Activated CD4-positive, alpha-beta memory T cell treated with anti-CD3 and anti-CD28 coated beads for 36 hours (primary cell): ENCODE data around the gene HHAT. TPM values are rescaled to one million over a fixed set of nuclear protein-coding genes. Genes with fewer than 3 reads are reported as not detected.

ENCODE experiments used
- CTCF ChIA-PET: fragments of 350-600 bp; sonication (Branson Sonifier 250); formaldehyde crosslinking; loops from one replicate; lab custom pipeline; 2021; ENCODE audit warnings: antibody characterized with exemption, inconsistent platforms; lab: Charles Lee
- POLR2A ChIA-PET: fragments of 350-600 bp; sonication (Branson Sonifier 250); formaldehyde crosslinking; loops from one replicate; lab custom pipeline; 2021; ENCODE audit warnings: antibody characterized with exemption; lab: Charles Lee
- DNase-seq: peaks from one replicate; pipeline ENCODE4 v3.0.0-alpha.2; 2020
- H3K27ac Mint-ChIP-seq: one replicate; pipeline ENCODE4 v1.8.0; 2021; ENCODE audit warnings: mixed read lengths
- H3K27me3 Mint-ChIP-seq: one replicate; pipeline ENCODE4 v1.8.0; 2021; ENCODE audit warnings: mixed read lengths
- H3K36me3 Mint-ChIP-seq: one replicate; pipeline ENCODE4 v1.8.0; 2021; ENCODE audit warnings: mixed read lengths
- H3K4me1 Mint-ChIP-seq: one replicate; pipeline ENCODE4 v1.8.0; 2021; ENCODE audit warnings: low read depth, mixed read lengths
- H3K4me3 Mint-ChIP-seq: one replicate; pipeline ENCODE4 v1.8.0; 2021; ENCODE audit warnings: mild to moderate bottlenecking, mixed read lengths
- H3K9me3 Mint-ChIP-seq: one replicate; pipeline ENCODE4 v1.8.0; 2021; ENCODE audit warnings: mixed read lengths
- intact Hi-C: fragments of 100-400 bp; cut with micrococcal nuclease; formaldehyde crosslinking; loops from one replicate; pipeline ENCODE4 v1.15.1; 2023
- total RNA-seq, 2 experiments: library from RNA; stranded (reverse); gene quantifications; one replicate each; pipeline ENCODE4 v1.2.3, GENCODE V29; 2021

HHAT gene
- total RNA-seq, 2 experiments from 2014 or later = 1.6 to 1.8 TPM

GRCh38 chr1:210298936-210299335 is 29.8 kb upstream of the HHAT start:
- H3K4me3 Mint-ChIP-seq = no peak overlapping the region
- no peak for DNase-seq
- no peak overlapping the region for H3K27ac Mint-ChIP-seq
- peaks cover 12% of the 10 kb centered on the region for H3K27me3 Mint-ChIP-seq
- POLR2A ChIA-PET = no interaction called here
- no peaks in the 10 kb centered on the region for H3K36me3 Mint-ChIP-seq
- intact Hi-C loops = no loop called here
- H3K9me3 Mint-ChIP-seq = no peaks in the 10 kb centered on the region
- CTCF ChIA-PET = interaction anchor here (0.5 kb wide), 1 partner anchor 439 kb away, joined by 3 read pairs; no protein-coding TSS in a partner anchor
- H3K4me1 Mint-ChIP-seq = no peaks in the 10 kb centered on the region

DNA sequence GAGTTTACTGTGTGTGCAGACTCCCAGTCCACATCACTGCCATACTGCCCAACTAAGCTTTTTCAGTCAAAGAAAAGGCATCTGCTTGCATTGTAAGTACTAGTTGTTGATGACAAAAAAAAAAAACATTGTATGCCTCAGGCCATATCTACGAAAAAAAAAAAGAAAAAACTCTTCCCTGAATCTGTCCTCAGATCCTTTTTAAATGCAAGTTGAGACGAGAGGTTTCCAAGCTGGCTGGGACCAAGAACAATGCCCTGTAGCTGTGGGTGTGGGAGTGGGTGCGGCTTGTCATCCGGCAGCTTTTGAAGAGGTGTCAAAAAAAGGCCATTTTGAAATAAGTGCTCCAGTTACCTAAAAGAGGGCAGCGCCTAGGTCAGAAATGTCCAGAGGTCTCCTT is 29.2 kb upstream of the HHAT start:
- Mint-ChIP-seq H3K4me3 (no peak overlapping the region), H3K36me3 (no peaks in the 10 kb centered on the region), H3K4me1 (no peaks in the 10 kb centered on the region), H3K9me3 (no peaks in the 10 kb centered on the region), H3K27me3 (peaks cover 12% of the 10 kb centered on the region), H3K27ac (no peak overlapping the region)
- ChIA-PET POLR2A (interaction anchor here (0.6 kb wide), 2 partner anchors 330 to 807 kb away, joined by 3 read pairs; no protein-coding TSS in a partner anchor), CTCF (interaction anchor here (0.5 to 0.6 kb wide), 4 partner anchors 46 to 439 kb away, joined by 3 to 5 read pairs (median 4); no protein-coding TSS in a partner anchor)
- intact Hi-C loops = no loop called here
- DNase-seq = no peak

DNA sequence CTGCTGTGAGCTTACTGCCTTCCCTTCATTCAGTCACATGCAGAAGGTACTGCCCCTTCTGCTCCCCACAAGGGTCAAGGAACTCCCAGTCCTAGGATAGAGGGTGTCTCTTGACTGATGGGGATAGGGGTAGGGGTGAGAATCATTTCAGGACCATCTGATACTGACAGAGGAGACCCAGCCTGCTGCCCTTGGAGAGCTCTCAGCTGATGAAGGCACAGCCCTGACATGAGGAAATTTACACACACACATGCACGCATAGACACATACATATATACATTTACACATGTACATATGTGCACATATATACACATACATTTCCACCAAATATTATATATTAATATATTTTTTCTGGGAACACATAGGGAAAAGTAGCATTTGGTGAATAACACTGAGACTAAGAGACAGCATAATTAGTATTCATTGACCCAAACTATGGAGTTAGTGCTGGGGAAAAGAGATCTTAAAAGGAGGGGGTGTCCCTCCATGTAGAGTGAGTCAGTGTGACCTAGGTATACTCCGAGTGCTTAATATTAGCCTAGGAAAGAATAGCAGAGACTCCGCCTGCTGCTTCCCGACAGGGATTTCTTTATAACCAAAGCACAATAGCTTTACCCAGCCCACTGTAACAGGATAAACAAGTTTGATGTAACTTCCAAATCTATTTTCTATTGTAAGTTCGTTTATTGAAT is 27.6 kb upstream of the HHAT start:
- intact Hi-C loops = no loop called here
- Mint-ChIP-seq H3K27ac (no peak overlapping the region), H3K27me3 (peaks cover 7% of the 10 kb centered on the region), H3K9me3 (no peaks in the 10 kb centered on the region), H3K36me3 (no peaks in the 10 kb centered on the region), H3K4me1 (no peaks in the 10 kb centered on the region), H3K4me3 (no peak overlapping the region)
- ChIA-PET CTCF (interaction anchor here (1.0 kb wide), 1 partner anchor 9 kb away, joined by 3 read pairs; no protein-coding TSS in a partner anchor), POLR2A (no interaction called here)
- DNase-seq = no peak

- H3K27me3 Mint-ChIP-seq = peaks cover 7% of the 10 kb centered on the region
- POLR2A ChIA-PET = no interaction called here
- H3K27ac Mint-ChIP-seq = no peak overlapping the region
- H3K4me1 Mint-ChIP-seq = no peaks in the 10 kb centered on the region
- no peak for DNase-seq
- H3K4me3 Mint-ChIP-seq = no peak overlapping the region
- no peaks in the 10 kb centered on the region for H3K9me3 Mint-ChIP-seq
- CTCF ChIA-PET = interaction anchor here (1.0 kb wide), 1 partner anchor 9 kb away, joined by 3 read pairs; no protein-coding TSS in a partner anchor
- intact Hi-C loops = no loop called here
- H3K36me3 Mint-ChIP-seq = no peaks in the 10 kb centered on the region
Measured at GRCh38 chr1:210301615-210302000, 27.1 kb upstream of the HHAT start.

- Mint-ChIP-seq H3K36me3 (no peaks in the 10 kb centered on the region), H3K27ac (no peak overlapping the region), H3K27me3 (peaks cover 7% of the 10 kb centered on the region), H3K4me3 (no peak overlapping the region), H3K4me1 (no peaks in the 10 kb centered on the region), H3K9me3 (no peaks in the 10 kb centered on the region)
- no peak for DNase-seq
- ChIA-PET POLR2A (interaction anchor here (0.6 kb wide), 1 partner anchor 276 kb away, joined by 3 read pairs; no protein-coding TSS in a partner anchor), CTCF (interaction anchor here (1.0 to 1.3 kb wide), 2 partner anchors 8 to 10 kb away, joined by 3 read pairs; no protein-coding TSS in a partner anchor)
- intact Hi-C loops = no loop called here
Measured at GRCh38 chr1:210302501-210302900, 26.2 kb upstream of the HHAT start.

DNA sequence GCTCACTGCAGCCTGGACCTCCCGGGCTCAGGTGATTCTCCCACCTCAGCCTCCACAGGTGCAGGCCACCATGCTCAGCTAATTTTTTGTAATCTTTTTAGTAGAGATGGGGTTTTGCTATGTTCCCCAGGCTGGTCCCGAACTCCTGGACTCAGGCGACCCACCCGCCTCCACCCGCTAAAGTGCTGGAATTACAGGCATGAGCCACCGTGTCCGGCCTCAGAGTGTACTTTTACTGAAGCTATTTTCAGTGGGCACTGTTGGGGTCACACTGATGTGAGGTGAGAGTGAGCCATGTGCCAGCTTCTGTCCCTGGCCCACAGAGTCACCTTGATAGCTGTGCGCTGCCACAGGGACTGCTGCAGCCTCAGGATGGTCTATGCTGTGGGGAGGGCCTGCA is 25.3 kb upstream of the HHAT start:
- Mint-ChIP-seq H3K4me1 (no peaks in the 10 kb centered on the region), H3K9me3 (no peaks in the 10 kb centered on the region), H3K27ac (no peak overlapping the region), H3K4me3 (no peak overlapping the region), H3K36me3 (no peaks in the 10 kb centered on the region), H3K27me3 (peaks cover 2% of the 10 kb centered on the region)
- POLR2A ChIA-PET = no interaction called here
- DNase-seq = no peak
- intact Hi-C loops = no loop called here
- CTCF ChIA-PET = interaction anchor here (1.3 kb wide), 1 partner anchor 11 kb away, joined by 3 read pairs; no protein-coding TSS in a partner anchor

DNA sequence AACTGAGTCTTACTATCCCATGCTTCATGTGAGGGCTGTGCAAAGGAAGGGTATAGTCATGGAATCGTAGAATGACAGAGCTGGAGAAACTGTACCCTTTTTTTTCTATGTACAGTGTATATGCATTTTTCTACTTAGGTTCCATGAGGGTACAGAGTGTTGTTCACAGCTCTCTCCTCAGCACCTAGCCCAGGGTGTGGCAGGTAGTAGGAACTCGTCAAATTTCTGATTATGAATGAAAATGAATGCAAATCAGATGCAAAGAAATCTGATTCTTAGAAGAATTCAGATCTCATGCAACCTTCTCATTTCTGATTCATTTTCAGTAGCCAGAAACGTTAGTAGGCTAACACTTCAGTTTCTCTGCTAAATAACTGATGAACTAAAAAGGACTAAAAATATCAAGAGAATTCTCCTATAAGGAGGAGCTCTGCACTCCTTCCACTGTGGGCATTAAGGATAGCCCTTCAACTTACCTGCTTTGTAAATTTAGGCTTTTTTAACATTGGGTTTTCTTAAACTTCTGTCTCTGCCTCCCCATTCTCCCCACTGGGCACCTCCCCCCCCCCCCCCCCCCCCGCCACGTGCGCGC is 18.0 kb upstream of the HHAT start:
- ChIA-PET CTCF (interaction anchor here (0.6 to 5.3 kb wide), 10 partner anchors 8 to 1241 kb away, joined by 3 to 25 read pairs (median 3); partner anchors contain the start of gene KCNH1), POLR2A (interaction anchor here (1.0 kb wide), 1 partner anchor 63 kb away, joined by 4 read pairs; no protein-coding TSS in a partner anchor)
- peaks cover 13% of the 10 kb centered on the region for H3K27me3 Mint-ChIP-seq
- intact Hi-C loops = loop anchor here (1.0 to 5.0 kb wide), 5 partner anchors 18 to 450 kb away; partner anchors contain the start of genes HHAT and SERTAD4
- H3K4me3 Mint-ChIP-seq = peak overlapping the region; percentile 73
- H3K9me3 Mint-ChIP-seq = no peaks in the 10 kb centered on the region
- no peak overlapping the region for H3K27ac Mint-ChIP-seq
- peaks cover 6% of the 10 kb centered on the region for H3K4me1 Mint-ChIP-seq
- no peaks in the 10 kb centered on the region for H3K36me3 Mint-ChIP-seq
- DNase-seq = no peak

DNA sequence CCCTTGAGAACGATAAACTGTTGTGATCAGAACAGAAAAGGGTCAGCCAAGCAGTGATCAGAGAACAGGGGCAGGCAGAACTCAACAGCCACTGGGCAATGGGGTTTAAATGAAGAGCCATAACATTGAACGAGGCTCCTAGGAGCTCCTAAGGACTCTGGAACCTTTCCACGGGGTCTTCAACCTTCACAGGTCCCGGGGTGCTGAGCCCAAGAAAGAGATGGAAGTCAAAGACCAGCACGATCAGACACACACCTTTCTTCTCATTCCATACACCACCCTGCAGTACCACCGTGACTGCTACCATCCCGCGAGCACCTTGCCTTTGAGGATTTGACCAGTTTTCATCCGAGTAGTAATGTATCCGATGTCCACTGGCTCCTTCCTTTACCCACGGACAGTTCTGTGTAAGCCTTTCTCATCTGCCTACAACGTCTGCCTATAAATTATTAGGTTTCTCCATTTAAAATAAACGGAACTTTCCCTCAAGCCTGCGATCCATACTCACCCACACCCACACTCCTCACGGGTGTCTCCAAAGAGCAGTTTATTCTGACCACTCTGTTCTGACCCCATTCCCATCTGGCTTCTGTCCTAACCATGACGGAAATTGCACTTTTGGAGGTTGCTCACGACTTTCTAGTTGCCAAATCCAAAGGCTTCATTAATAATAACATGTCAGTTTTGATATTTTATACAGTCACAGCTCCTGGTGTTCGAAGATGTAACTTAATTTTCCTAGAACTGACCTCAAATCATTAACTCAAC is 16.8 kb upstream of the HHAT start:
- ChIA-PET CTCF (interaction anchor here (1.2 to 5.3 kb wide), 4 partner anchors 21 to 452 kb away, joined by 5 to 25 read pairs (median 14); no protein-coding TSS in a partner anchor), POLR2A (interaction anchor here (0.7 to 1.0 kb wide), 2 partner anchors 20 to 62 kb away, joined by 3 to 4 read pairs; no protein-coding TSS in a partner anchor)
- Mint-ChIP-seq H3K36me3 (no peaks in the 10 kb centered on the region), H3K9me3 (no peaks in the 10 kb centered on the region), H3K4me3 (no peak overlapping the region), H3K27ac (no peak overlapping the region), H3K4me1 (peaks cover 6% of the 10 kb centered on the region), H3K27me3 (peaks cover 13% of the 10 kb centered on the region)
- intact Hi-C loops = loop anchor here (1.0 to 5.0 kb wide), 5 partner anchors 17 to 452 kb away; partner anchors contain the start of genes HHAT and SERTAD4
- DNase-seq = no peak

DNA sequence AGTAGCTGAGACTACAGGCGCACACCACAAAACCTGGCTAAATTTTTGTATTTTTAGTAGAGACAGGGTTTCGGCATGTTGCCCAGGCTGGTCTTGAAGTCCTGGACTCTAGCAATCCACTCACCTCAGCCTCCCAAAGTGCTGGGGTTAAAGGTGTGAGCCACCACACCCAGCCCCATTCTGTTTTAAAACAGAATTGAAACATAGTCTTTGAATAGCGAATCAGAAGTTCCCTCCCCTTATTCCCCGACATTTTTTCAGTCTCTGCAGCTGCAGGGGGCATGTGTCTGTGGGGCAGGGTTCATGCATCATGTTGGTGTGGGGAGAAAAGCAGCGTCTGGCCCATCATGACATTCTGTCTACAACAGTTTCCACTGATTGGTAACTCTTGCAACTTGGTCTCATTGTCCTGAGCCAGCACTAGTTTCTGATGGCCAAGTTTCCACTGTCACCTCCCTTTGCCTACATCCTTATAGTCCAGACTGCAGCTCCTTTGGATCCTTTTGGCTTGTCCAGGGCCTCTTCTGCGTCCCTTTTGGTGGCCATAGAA is 15.6 kb upstream of the HHAT start:
- Mint-ChIP-seq H3K4me1 (peaks cover 6% of the 10 kb centered on the region), H3K9me3 (no peaks in the 10 kb centered on the region), H3K4me3 (no peak overlapping the region), H3K27ac (no peak overlapping the region), H3K27me3 (peaks cover 13% of the 10 kb centered on the region), H3K36me3 (no peaks in the 10 kb centered on the region)
- ChIA-PET CTCF (interaction anchor here (1.2 to 5.3 kb wide), 3 partner anchors 87 to 453 kb away, joined by 5 to 25 read pairs (median 10); no protein-coding TSS in a partner anchor), POLR2A (no interaction called here)
- DNase-seq = no peak
- intact Hi-C loops = loop anchor here (5.0 kb wide), 2 partner anchors 61 to 81 kb away; partner anchors contain the start of gene SERTAD4

DNA sequence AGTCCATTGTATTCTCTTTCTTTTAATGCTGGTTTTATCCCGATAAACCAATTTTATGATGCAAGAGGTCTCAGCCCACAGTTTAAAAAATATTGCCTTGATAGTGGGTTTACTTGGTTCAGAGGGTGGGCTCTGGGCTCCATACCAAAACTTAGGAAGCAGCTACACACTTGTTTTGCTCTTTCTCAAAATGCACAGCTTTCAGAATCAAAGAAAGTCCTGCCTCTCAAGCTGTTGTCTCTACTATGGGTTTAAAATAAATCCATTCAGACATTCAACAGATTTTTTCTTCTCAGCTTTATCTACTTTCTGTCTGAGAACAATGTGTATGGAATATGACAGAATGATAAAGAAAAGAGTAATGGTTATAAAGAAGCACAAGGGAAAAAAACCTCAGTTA is 14.8 kb upstream of the HHAT start:
- ChIA-PET POLR2A (no interaction called here), CTCF (interaction anchor here (1.0 to 1.2 kb wide), 2 partner anchors 86 to 453 kb away, joined by 3 to 5 read pairs; no protein-coding TSS in a partner anchor)
- intact Hi-C loops = loop anchor here (5.0 kb wide), 2 partner anchors 62 to 82 kb away; partner anchors contain the start of gene SERTAD4
- H3K27me3 Mint-ChIP-seq = peaks cover 17% of the 10 kb centered on the region
- no peak for DNase-seq
- no peak overlapping the region for H3K4me3 Mint-ChIP-seq
- H3K9me3 Mint-ChIP-seq = no peaks in the 10 kb centered on the region
- H3K4me1 Mint-ChIP-seq = peaks cover 6% of the 10 kb centered on the region
- no peak overlapping the region for H3K27ac Mint-ChIP-seq
- H3K36me3 Mint-ChIP-seq = no peaks in the 10 kb centered on the region

- H3K27ac Mint-ChIP-seq = no peak overlapping the region
- H3K36me3 Mint-ChIP-seq = no peaks in the 10 kb centered on the region
- CTCF ChIA-PET = no interaction called here
- no peak overlapping the region for H3K4me3 Mint-ChIP-seq
- H3K4me1 Mint-ChIP-seq = peaks cover 4% of the 10 kb centered on the region
- peaks cover 17% of the 10 kb centered on the region for H3K27me3 Mint-ChIP-seq
- intact Hi-C loops = no loop called here
- no peaks in the 10 kb centered on the region for H3K9me3 Mint-ChIP-seq
- no peak for DNase-seq
- POLR2A ChIA-PET = no interaction called here
Measured at GRCh38 chr1:210315529-210315928, 13.2 kb upstream of the HHAT start.
